HepG2 (cell line): ENCODE results near the gene PLCL2. TPM values are rescaled to one million over a fixed set of nuclear protein-coding genes. Genes with fewer than 3 reads are reported as not detected.

Source experiments
- ATAC-seq: fragments of 200-7000 bp; cut with Tn5 transposase; 3 replicates; pipeline ENCODE4 v1.9.1; 2020; ENCODE audit warnings: mild to moderate bottlenecking, moderate library complexity
- BruUV-seq: library from RNA; stranded (reverse); fragments of 400-500 nt; replicated peaks from 2 replicates; lab custom pipeline; 2021; lab: Mats Ljungman, UMichigan
- CTCF ChIA-PET: fragments of 300-600 bp; formaldehyde crosslinking; extraction: SDS; loops from one replicate; lab custom pipeline; 2021; ENCODE audit warnings: low total read pairs, inconsistent platforms, low intra/inter-chr PET ratio; lab: Yijun Ruan, JAX
- POLR2A ChIA-PET: fragments of 350-600 bp; sonication (Branson Sonifier 250); formaldehyde crosslinking; loops from one replicate; lab custom pipeline; 2020; ENCODE audit warnings: antibody characterized with exemption, inconsistent platforms; lab: Yijun Ruan, JAX
- DNase-seq: peaks from one replicate; pipeline ENCODE4 v3.0.0-alpha.2; 2015; ENCODE audit warnings: low spot score
- FAIRE-seq: peaks from 3 replicates; lab custom pipeline; 2011; peaks lifted over from hg19 to GRCh38; lab: Jason Lieb, UNC
- H2AFZ ChIP-seq: one replicate; pipeline ENCODE4 v1.6.1; 2011; ENCODE audit warnings: low read length, inconsistent platforms
- H3K27ac ChIP-seq: fragments of 300-600 bp; 3 replicates; pipeline ENCODE4 v1.8.0; 2011; ENCODE audit warnings: mixed run types, mild to moderate bottlenecking, mixed read lengths, low read length, inconsistent platforms; ENCODE audit not compliant: insufficient read depth; ENCODE audit errors: extremely low read length
- H3K27me3 ChIP-seq, 2 experiments: fragments of 200-600 bp in 1 of 2; 2 replicates in 1 of 2; 3 replicates in 1 of 2; pipeline versions ENCODE4 v1.6.0 to v1.8.0; 2011; ENCODE audit warnings: low read length in 2 of 2, mild to moderate bottlenecking in 2 of 2, moderate library complexity in 2 of 2, inconsistent platforms in 1 of 2; ENCODE audit not compliant: insufficient read depth in 2 of 2, control insufficient read depth in 1 of 2
- H3K36me3 ChIP-seq, 2 experiments: fragments of 200-600 bp in 1 of 2; replicated peaks in 1 of 2; 2 replicates in 1 of 2; 3 replicates in 1 of 2; pipeline versions ENCODE4 v1.5.1 to v1.8.0; 2011; ENCODE audit warnings: low read length in 2 of 2, inconsistent platforms in 1 of 2; ENCODE audit not compliant: insufficient read depth in 2 of 2, control insufficient read depth in 1 of 2
- H3K4me1 ChIP-seq: 2 replicates; pipeline ENCODE4 v1.5.1; 2012; ENCODE audit warnings: low read length, inconsistent platforms; ENCODE audit not compliant: insufficient read depth
- H3K4me2 ChIP-seq: 2 replicates; pipeline ENCODE4 v1.6.0; 2011; ENCODE audit warnings: low read depth, low read length, inconsistent platforms
- H3K4me3 ChIP-seq, 3 experiments: fragments of 200-600 bp in 1 of 3; sonication (generic), shearing (Covaris generic) in 1 of 3; replicated peaks in 1 of 3; 2 replicates each; pipeline ENCODE4 v1.5.1; 2011 to 2016; ENCODE audit warnings: low read length in 3 of 3, inconsistent platforms in 2 of 3, low read depth in 2 of 3, mild to moderate bottlenecking in 2 of 3, control low read depth in 1 of 3, mixed read lengths in 1 of 3; ENCODE audit not compliant: insufficient read depth in 1 of 3
- H3K79me2 ChIP-seq: one replicate; pipeline ENCODE4 v1.6.1; 2011; ENCODE audit warnings: low read length, inconsistent platforms; ENCODE audit not compliant: insufficient read depth
- H3K9ac ChIP-seq: 2 replicates; pipeline ENCODE4 v1.6.0; 2011; ENCODE audit warnings: mild to moderate bottlenecking, low read depth, low read length, inconsistent platforms; ENCODE audit not compliant: insufficient read depth
- H3K9me3 ChIP-seq: 2 replicates; pipeline ENCODE4 v1.5.1; 2012; ENCODE audit warnings: mild to moderate bottlenecking, low read length
- H4K20me1 ChIP-seq: 2 replicates; pipeline ENCODE4 v1.6.0; 2011; ENCODE audit warnings: inconsistent platforms, mild to moderate bottlenecking, low read length, moderate library complexity; ENCODE audit not compliant: insufficient read depth
- AKAP8 ChIP-seq: sonication (generic); formaldehyde crosslinking; IDR thresholded peaks from 2 replicates; pipeline ENCODE4 v1.5.1; 2020; ENCODE audit warnings: mild to moderate bottlenecking, missing genetic modification reagents
- BORCS8-MEF2B ChIP-seq: sonication (generic); formaldehyde crosslinking; IDR thresholded peaks from 2 replicates; pipeline ENCODE4 v1.8.0; 2022; ENCODE audit warnings: mild to moderate bottlenecking, missing genetic modification reagents
- HHEX ChIP-seq: IDR thresholded peaks from 2 replicates; pipeline ENCODE4 v1.6.1; 2016; ENCODE audit warnings: control low read depth
- MTA1 ChIP-seq: sonication (generic); formaldehyde crosslinking; IDR thresholded peaks from 2 replicates; pipeline ENCODE4 v1.4.0; 2020; ENCODE audit warnings: missing genetic modification reagents, mild to moderate bottlenecking, borderline replicate concordance
- NCOA2 ChIP-seq: sonication (generic); formaldehyde crosslinking; IDR thresholded peaks from 2 replicates; pipeline ENCODE4 v1.8.0; 2022; ENCODE audit warnings: inconsistent platforms
- NFRKB ChIP-seq: fragments of 450-650 bp; IDR thresholded peaks from 2 replicates; pipeline ENCODE4 v1.6.1; 2017
- ONECUT2 ChIP-seq: sonication (generic); formaldehyde crosslinking; IDR thresholded peaks from 2 replicates; pipeline ENCODE4 v1.4.0; 2020; ENCODE audit warnings: missing genetic modification reagents
- RORA ChIP-seq: sonication (generic); formaldehyde crosslinking; IDR thresholded peaks from 2 replicates; pipeline ENCODE4 v1.5.0; 2020; ENCODE audit warnings: mild to moderate bottlenecking, missing genetic modification reagents, moderate library complexity
- ZBTB3 ChIP-seq: sonication (generic); formaldehyde crosslinking; IDR thresholded peaks from 2 replicates; pipeline ENCODE4 v1.4.0; 2020; ENCODE audit warnings: low read depth, mild to moderate bottlenecking, moderate library complexity, missing genetic modification reagents, borderline replicate concordance
- ZNF44 ChIP-seq: sonication (generic); formaldehyde crosslinking; IDR thresholded peaks from 2 replicates; pipeline ENCODE4 v1.5.1; 2020; ENCODE audit warnings: mild to moderate bottlenecking, missing genetic modification reagents
- WGBS: methylation state at CpG from one replicate; pipeline ENCODE4 v1.1.6; 2017; ENCODE audit warnings: low lambda C conversion rate; 5-methylcytosine and 5-hydroxymethylcytosine counted together
- in situ Hi-C: cut with HindIII; loops from 2 replicates; pipeline ENCODE4 v1.10.0; 2017; ENCODE audit warnings: low pct_unique_long_range_greater_than_20kb; ENCODE audit not compliant: extremely low pct_ligation_motif_present
- intact Hi-C: fragments of 100-400 bp; cut with micrococcal nuclease; formaldehyde crosslinking; loops from one replicate; pipeline ENCODE4 v1.10.0; 2022; ENCODE audit not compliant: unreplicated experiment
- polyA plus RNA-seq, 8 experiments: library from polyadenylated mRNA; depleted of rRNA in 3 of 8; stranded (reverse) in 7 of 8; unstranded in 1 of 8; fragments of >200 nt; fragmentation: Illumina TruSeq in 4 of 8; extraction: Trizol in 4 of 8; gene quantifications; 2 replicates each; pipeline versions ENCODE4 v1.2.1 to v1.2.3, GENCODE V29; 2011 to 2016; ENCODE audit warnings: low read depth in 4 of 8, missing spikeins in 1 of 8, mixed read lengths in 1 of 8; ENCODE audit not compliant: insufficient read depth in 1 of 8
- total RNA-seq, 5 experiments: library from RNA; depleted of rRNA; stranded (reverse); fragments of >200 nt; fragmentation: Illumina TruSeq; extraction: Trizol; gene quantifications; 2 replicates each; pipeline ENCODE4 v1.2.3, GENCODE V29; 2016; ENCODE audit warnings: low read depth in 1 of 5
- TF ChIP-seq, protein P1 (sequence below): sonication (generic); formaldehyde crosslinking; IDR thresholded peaks from 2 replicates; pipeline ENCODE4 v1.9.0; 2021; ENCODE audit warnings: missing genetic modification reagents, mild to moderate bottlenecking, borderline replicate concordance
- TF ChIP-seq, protein P2 (sequence below): sonication (generic); formaldehyde crosslinking; conservative IDR thresholded peaks from 2 replicates; pipeline ENCODE4 v1.4.0; 2020; ENCODE audit warnings: missing genetic modification reagents
- TF ChIP-seq, protein P3 (sequence below): conservative IDR thresholded peaks from 2 replicates; pipeline ENCODE4 v1.6.1; 2018; ENCODE audit warnings: missing genetic modification reagents
- TF ChIP-seq, protein P4 (sequence below): IDR thresholded peaks from 2 replicates; pipeline ENCODE4 v1.6.1; 2016; ENCODE audit warnings: low read depth

The PLCL2 gene
- total and polyA plus RNA-seq, 2 of the 13 experiments (the other 11 are each of a cell fraction or from before 2014, with no cell fraction given), result not detected

DNA sequence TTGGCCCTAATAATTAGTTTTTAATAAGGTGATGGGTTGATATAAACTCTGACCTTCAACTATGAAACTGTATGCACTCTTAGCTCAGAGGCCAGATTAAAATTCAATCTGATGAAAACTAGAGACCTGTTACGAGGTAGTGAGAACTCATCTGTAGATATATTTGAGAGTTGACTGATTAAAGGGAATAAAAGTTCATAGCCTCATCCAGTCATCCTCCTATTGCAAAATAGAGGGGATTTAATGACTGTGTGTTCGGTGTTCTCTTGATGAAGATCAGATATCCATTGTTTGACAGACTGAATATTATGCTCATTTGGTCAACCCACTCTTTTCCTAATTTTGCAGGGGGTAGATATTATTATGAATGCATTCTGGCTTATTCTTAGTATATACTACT lies 23.3 kb upstream of the PLCL2 start:
- ATAC-seq (no peak), DNase-seq (no peak), FAIRE-seq (no peak)
- Histone ChIP-seq H3K27me3 (no peaks in the 10 kb centered on the region), H3K4me2 (no peak overlapping the region), H3K9ac (no peak overlapping the region), H3K9me3 (no peaks in the 10 kb centered on the region), H3K4me3 (no peak overlapping the region), H3K4me1 (no peaks in the 10 kb centered on the region), H4K20me1 (no peaks in the 10 kb centered on the region), H3K79me2 (no peaks in the 10 kb centered on the region), H2AFZ (no peak overlapping the region), H3K27ac (no peak overlapping the region), H3K36me3 (no peaks in the 10 kb centered on the region)
- BruUV-seq, result no TSS peak
- WGBS, result 4% methylated on average over 2 of the region's 2 CpGs
- intact Hi-C loops, result no loop called here
- ChIA-PET CTCF (no interaction called here), POLR2A (no interaction called here)
- TF ChIP-seq HHEX (no peak), RORA (CRISPR knock-in tag) (no peak), ZBTB3 (CRISPR knock-in tag) (no peak), NCOA2 (no peak), AKAP8 (CRISPR knock-in tag) (no peak), BORCS8-MEF2B (CRISPR knock-in tag) (no peak), ONECUT2 (CRISPR knock-in tag) (no peak), NFRKB (no peak), MTA1 (no peak), ZNF44 (CRISPR knock-in tag) (no peak)
- TF ChIP-seq, protein P1, sequence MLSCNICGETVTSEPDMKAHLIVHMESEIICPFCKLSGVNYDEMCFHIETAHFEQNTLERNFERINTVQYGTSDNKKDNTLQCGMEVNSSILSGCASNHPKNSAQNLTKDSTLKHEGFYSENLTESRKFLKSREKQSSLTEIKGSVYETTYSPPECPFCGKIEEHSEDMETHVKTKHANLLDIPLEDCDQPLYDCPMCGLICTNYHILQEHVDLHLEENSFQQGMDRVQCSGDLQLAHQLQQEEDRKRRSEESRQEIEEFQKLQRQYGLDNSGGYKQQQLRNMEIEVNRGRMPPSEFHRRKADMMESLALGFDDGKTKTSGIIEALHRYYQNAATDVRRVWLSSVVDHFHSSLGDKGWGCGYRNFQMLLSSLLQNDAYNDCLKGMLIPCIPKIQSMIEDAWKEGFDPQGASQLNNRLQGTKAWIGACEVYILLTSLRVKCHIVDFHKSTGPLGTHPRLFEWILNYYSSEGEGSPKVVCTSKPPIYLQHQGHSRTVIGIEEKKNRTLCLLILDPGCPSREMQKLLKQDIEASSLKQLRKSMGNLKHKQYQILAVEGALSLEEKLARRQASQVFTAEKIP, result no peak
- TF ChIP-seq, protein P2, sequence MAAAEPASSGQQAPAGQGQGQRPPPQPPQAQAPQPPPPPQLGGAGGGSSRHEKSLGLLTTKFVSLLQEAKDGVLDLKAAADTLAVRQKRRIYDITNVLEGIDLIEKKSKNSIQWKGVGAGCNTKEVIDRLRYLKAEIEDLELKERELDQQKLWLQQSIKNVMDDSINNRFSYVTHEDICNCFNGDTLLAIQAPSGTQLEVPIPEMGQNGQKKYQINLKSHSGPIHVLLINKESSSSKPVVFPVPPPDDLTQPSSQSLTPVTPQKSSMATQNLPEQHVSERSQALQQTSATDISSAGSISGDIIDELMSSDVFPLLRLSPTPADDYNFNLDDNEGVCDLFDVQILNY, result no peak
- TF ChIP-seq, protein P3, sequence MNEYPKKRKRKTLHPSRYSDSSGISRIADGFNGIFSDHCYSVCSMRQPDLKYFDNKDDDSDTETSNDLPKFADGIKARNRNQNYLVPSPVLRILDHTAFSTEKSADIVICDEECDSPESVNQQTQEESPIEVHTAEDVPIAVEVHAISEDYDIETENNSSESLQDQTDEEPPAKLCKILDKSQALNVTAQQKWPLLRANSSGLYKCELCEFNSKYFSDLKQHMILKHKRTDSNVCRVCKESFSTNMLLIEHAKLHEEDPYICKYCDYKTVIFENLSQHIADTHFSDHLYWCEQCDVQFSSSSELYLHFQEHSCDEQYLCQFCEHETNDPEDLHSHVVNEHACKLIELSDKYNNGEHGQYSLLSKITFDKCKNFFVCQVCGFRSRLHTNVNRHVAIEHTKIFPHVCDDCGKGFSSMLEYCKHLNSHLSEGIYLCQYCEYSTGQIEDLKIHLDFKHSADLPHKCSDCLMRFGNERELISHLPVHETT (CRISPR knock-in tag), result no peak
- TF ChIP-seq, protein P4, sequence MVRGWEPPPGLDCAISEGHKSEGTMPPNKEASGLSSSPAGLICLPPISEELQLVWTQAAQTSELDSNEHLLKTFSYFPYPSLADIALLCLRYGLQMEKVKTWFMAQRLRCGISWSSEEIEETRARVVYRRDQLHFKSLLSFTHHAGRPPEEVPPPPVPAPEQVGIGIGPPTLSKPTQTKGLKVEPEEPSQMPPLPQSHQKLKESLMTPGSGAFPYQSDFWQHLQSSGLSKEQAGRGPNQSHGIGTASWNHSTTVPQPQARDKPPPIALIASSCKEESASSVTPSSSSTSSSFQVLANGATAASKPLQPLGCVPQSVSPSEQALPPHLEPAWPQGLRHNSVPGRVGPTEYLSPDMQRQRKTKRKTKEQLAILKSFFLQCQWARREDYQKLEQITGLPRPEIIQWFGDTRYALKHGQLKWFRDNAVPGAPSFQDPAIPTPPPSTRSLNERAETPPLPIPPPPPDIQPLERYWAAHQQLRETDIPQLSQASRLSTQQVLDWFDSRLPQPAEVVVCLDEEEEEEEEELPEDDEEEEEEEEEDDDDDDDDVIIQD (CRISPR knock-in tag), result no peak
- in situ Hi-C loops, result no loop called here
